HG03280 (cell line): Measurements from ENCODE around the gene INPP5A.

ENCODE experiments used
- ATAC-seq: cut with Tn5 transposase; IDR thresholded peaks from one replicate; pipeline ENCODE4 v1.9.1; 2021; ENCODE audit warnings: mild to moderate bottlenecking, moderate library complexity; ENCODE audit not compliant: unreplicated experiment

INPP5A gene

GRCh38 chr10:132653721-132654120 is 116.1 kb downstream of the INPP5A start:
- no peak for ATAC-seq

- no peak for ATAC-seq
These were observed 116.6 kb downstream of the INPP5A start for GRCh38 chr10:132654121-132654571.

GRCh38 chr10:132654708-132655661 is 117.4 kb downstream of the INPP5A start:
- ATAC-seq, result no peak

GRCh38 chr10:132655735-132656134 is 118.1 kb downstream of the INPP5A start:
- ATAC-seq, result no peak

- ATAC-seq, result no peak
These were observed 118.9 kb downstream of the INPP5A start for GRCh38 chr10:132656283-132657126.

- ATAC-seq, result no peak
These were observed 119.6 kb downstream of the INPP5A start for GRCh38 chr10:132657127-132657706.

GRCh38 chr10:132657748-132658147 is 120.2 kb downstream of the INPP5A start:
- no peak for ATAC-seq

GRCh38 chr10:132658546-132659205 is 121.1 kb downstream of the INPP5A start:
- no peak for ATAC-seq

- no peak for ATAC-seq
These were observed 121.9 kb downstream of the INPP5A start for GRCh38 chr10:132659206-132660091.

GRCh38 chr10:132660385-132660784 is 122.8 kb downstream of the INPP5A start:
- ATAC-seq, result no peak

- ATAC-seq, result no peak
These were observed 124.8 kb downstream of the INPP5A start for GRCh38 chr10:132662186-132662920.

GRCh38 chr10:132663666-132664365 is 126.2 kb downstream of the INPP5A start:
- no peak for ATAC-seq

GRCh38 chr10:132664407-132664806 is 126.8 kb downstream of the INPP5A start:
- no peak for ATAC-seq

- ATAC-seq, result no peak
These were observed 127.3 kb downstream of the INPP5A start for GRCh38 chr10:132664883-132665282.

GRCh38 chr10:132665946-132666704 is 128.5 kb downstream of the INPP5A start:
- no peak for ATAC-seq

- ATAC-seq, result no peak
These were observed 129.2 kb downstream of the INPP5A start for GRCh38 chr10:132666705-132667341.

GRCh38 chr10:132667342-132668047 is 129.9 kb downstream of the INPP5A start:
- ATAC-seq, result no peak
